HG03571 (cell line): Measurements from ENCODE around the gene BICDL2.

Experiments
- ATAC-seq: cut with Tn5 transposase; IDR thresholded peaks from one replicate; pipeline ENCODE4 v1.9.1; 2021; ENCODE audit not compliant: unreplicated experiment

The BICDL2 gene

GRCh38 chr16:3050487-3050886 is 13.7 kb upstream of the BICDL2 start:
- no peak for ATAC-seq

- no peak for ATAC-seq
Measured at GRCh38 chr16:3049921-3050481, 13.3 kb upstream of the BICDL2 start.

- no peak for ATAC-seq
Measured at GRCh38 chr16:3047387-3047720, 10.6 kb upstream of the BICDL2 start.

- no peak for ATAC-seq
Measured at GRCh38 chr16:3046641-3047386, 10.1 kb upstream of the BICDL2 start.

GRCh38 chr16:3045758-3046640 is 9.3 kb upstream of the BICDL2 start, which contains the start of gene MMP25:
Gene MMP25, plus strand, starts transcription at chr16:3046561. Its CDS starts 357 bp downstream, at chr16:3046918.
- no peak for ATAC-seq

GRCh38 chr16:3044708-3045107 is 8.0 kb upstream of the BICDL2 start:
- ATAC-seq: no peak

- ATAC-seq: no peak
Measured at GRCh38 chr16:3042376-3042775, 5.6 kb upstream of the BICDL2 start.

GRCh38 chr16:3038896-3039295 is 2.2 kb upstream of the BICDL2 start:
- no peak for ATAC-seq

GRCh38 chr16:3038256-3038655 is 1.5 kb upstream of the BICDL2 start:
- no peak for ATAC-seq

GRCh38 chr16:3035972-3036725 is 595 bp downstream of the BICDL2 start:
- ATAC-seq: no peak

- ATAC-seq: no peak
Measured at GRCh38 chr16:3035289-3035971, 1.3 kb downstream of the BICDL2 start.

GRCh38 chr16:3032624-3033023 is 4.1 kb downstream of the BICDL2 start:
- ATAC-seq: no peak

GRCh38 chr16:3030222-3031212 is 6.2 kb downstream of the BICDL2 start:
- no peak for ATAC-seq

- ATAC-seq: no peak
Measured at GRCh38 chr16:3029491-3030221, 7.1 kb downstream of the BICDL2 start.

GRCh38 chr16:3028716-3029319 is 7.9 kb downstream of the BICDL2 start:
- ATAC-seq: no peak

GRCh38 chr16:3027983-3028715 is 8.6 kb downstream of the BICDL2 start:
- ATAC-seq: no peak

- ATAC-seq: no peak
Measured at GRCh38 chr16:3027489-3027795, 9.3 kb downstream of the BICDL2 start.
